H9 (cell line): ENCODE results near the gene PALM2AKAP2. TPM values are rescaled to one million over a fixed set of nuclear protein-coding genes. Genes with fewer than 3 reads are reported as not detected.

Experiments used
- DNase-seq: peaks from one replicate; pipeline ENCODE4 v3.0.0-alpha.2; 2017
- H2AFZ ChIP-seq: one replicate; pipeline ENCODE4 v1.6.1; 2013; ENCODE audit warnings: mild to moderate bottlenecking, low read length, control low read depth, moderate library complexity
- H2AK5ac ChIP-seq: 2 replicates; pipeline ENCODE4 v1.6.1; 2013; ENCODE audit warnings: low read length, control low read depth, mixed read lengths; ENCODE audit not compliant: insufficient read length
- H2BK120ac ChIP-seq: one replicate; pipeline ENCODE4 v1.6.1; 2013; ENCODE audit warnings: low read depth, mild to moderate bottlenecking, low read length, control low read depth, inconsistent platforms; ENCODE audit not compliant: poor library complexity, severe bottlenecking
- H2BK12ac ChIP-seq: 2 replicates; pipeline ENCODE4 v1.6.1; 2013; ENCODE audit warnings: low read length, control low read depth, mixed read lengths, low read depth; ENCODE audit not compliant: insufficient read length
- H2BK15ac ChIP-seq: 2 replicates; pipeline ENCODE4 v1.6.1; 2013; ENCODE audit warnings: low read depth, low read length, control low read depth
- H2BK20ac ChIP-seq: one replicate; pipeline ENCODE4 v1.6.1; 2013; ENCODE audit warnings: low read depth, mild to moderate bottlenecking, low read length, control low read depth, inconsistent platforms; ENCODE audit not compliant: poor library complexity, severe bottlenecking
- H2BK5ac ChIP-seq: 2 replicates; pipeline ENCODE4 v1.6.1; 2013; ENCODE audit warnings: low read length, control low read depth, mixed read lengths; ENCODE audit not compliant: insufficient read length
- H3K14ac ChIP-seq: 2 replicates; pipeline ENCODE4 v1.6.1; 2013; ENCODE audit warnings: low read length, control low read depth; ENCODE audit not compliant: insufficient read depth
- H3K18ac ChIP-seq: 2 replicates; pipeline ENCODE4 v1.6.1; 2013; ENCODE audit warnings: low read depth, mild to moderate bottlenecking, mixed read lengths, low read length, control low read depth; ENCODE audit not compliant: insufficient read length
- H3K23ac ChIP-seq: 2 replicates; pipeline ENCODE4 v1.6.1; 2013; ENCODE audit warnings: low read length, control low read depth, mixed read lengths, low read depth; ENCODE audit not compliant: insufficient read length
- H3K23me2 ChIP-seq: 2 replicates; pipeline ENCODE4 v1.6.1; 2013; ENCODE audit warnings: low read depth, mild to moderate bottlenecking, mixed read lengths, low read length, control low read depth; ENCODE audit not compliant: insufficient read length, poor library complexity, severe bottlenecking
- H3K27ac ChIP-seq: 2 replicates; pipeline ENCODE4 v1.5.1; 2013; ENCODE audit warnings: low read length, control low read depth, mixed read lengths, low read depth; ENCODE audit not compliant: insufficient read length
- H3K27me3 ChIP-seq: 2 replicates; pipeline ENCODE4 v1.6.1; 2013; ENCODE audit warnings: low read length, control low read depth, inconsistent platforms; ENCODE audit not compliant: insufficient read depth
- H3K4ac ChIP-seq: 2 replicates; pipeline ENCODE4 v1.6.1; 2013; ENCODE audit warnings: low read depth, mild to moderate bottlenecking, control low read depth, inconsistent platforms, low read length, moderate library complexity
- H3K4me1 ChIP-seq: 2 replicates; pipeline ENCODE4 v1.6.1; 2013; ENCODE audit warnings: low read length, control low read depth, inconsistent platforms; ENCODE audit not compliant: insufficient read depth
- H3K4me2 ChIP-seq: 2 replicates; pipeline ENCODE4 v1.6.1; 2013; ENCODE audit warnings: low read length, control low read depth, mixed read lengths; ENCODE audit not compliant: insufficient read length, insufficient read depth
- H3K56ac ChIP-seq: 2 replicates; pipeline ENCODE4 v1.6.1; 2013; ENCODE audit warnings: low read depth, mild to moderate bottlenecking, mixed read lengths, low read length, control low read depth; ENCODE audit not compliant: insufficient read length
- H3K79me1 ChIP-seq: 2 replicates; pipeline ENCODE4 v1.6.1; 2013; ENCODE audit warnings: low read depth, mild to moderate bottlenecking, moderate library complexity, low read length, control low read depth, inconsistent platforms; ENCODE audit not compliant: insufficient read depth, poor library complexity, severe bottlenecking
- H3K79me2 ChIP-seq: 2 replicates; pipeline ENCODE4 v1.6.1; 2013; ENCODE audit warnings: low read length, control low read depth, inconsistent platforms; ENCODE audit not compliant: insufficient read depth
- H3K9ac ChIP-seq: 2 replicates; pipeline ENCODE4 v1.6.1; 2013; ENCODE audit warnings: low read length, control low read depth, mixed read lengths; ENCODE audit not compliant: insufficient read length; ENCODE audit errors: extremely low read depth
- H3K9me3 ChIP-seq: one replicate; pipeline ENCODE4 v1.6.1; 2013; ENCODE audit warnings: low read depth, low read length, inconsistent platforms; ENCODE audit not compliant: control insufficient read depth
- H3T11ph ChIP-seq: one replicate; pipeline ENCODE4 v1.6.1; 2013; ENCODE audit warnings: mild to moderate bottlenecking, low read length, control low read depth, inconsistent platforms
- H4K20me1 ChIP-seq: one replicate; pipeline ENCODE4 v1.6.1; 2013; ENCODE audit not compliant: control insufficient read depth, insufficient read length, insufficient read depth
- H4K5ac ChIP-seq: 2 replicates; pipeline ENCODE4 v1.6.1; 2013; ENCODE audit warnings: low read depth, mild to moderate bottlenecking, mixed read lengths, low read length, control low read depth; ENCODE audit not compliant: insufficient read length
- H4K8ac ChIP-seq: replicated peaks from 2 replicates; pipeline ENCODE4 v1.6.1; 2013; ENCODE audit warnings: low read length, control low read depth, mixed read lengths, low read depth; ENCODE audit not compliant: insufficient read length
- H4K91ac ChIP-seq: 2 replicates; pipeline ENCODE4 v1.6.1; 2013; ENCODE audit warnings: low read depth, mild to moderate bottlenecking, moderate library complexity, mixed read lengths, low read length, control low read depth; ENCODE audit not compliant: insufficient read length
- H3K27ac Mint-ChIP-seq, 3 experiments: 2 replicates in 2 of 3; 3 replicates in 1 of 3; pipeline ENCODE4 v1.8.0; 2020 to 2021; ENCODE audit warnings: mixed read lengths in 3 of 3, mild to moderate bottlenecking in 1 of 3, moderate library complexity in 1 of 3
- H3K27me3 Mint-ChIP-seq: 2 replicates; pipeline ENCODE4 v1.8.0; 2021; ENCODE audit warnings: low read depth, mild to moderate bottlenecking, moderate library complexity, mixed read lengths
- H3K36me3 Mint-ChIP-seq, 3 experiments: 2 replicates in 2 of 3; 3 replicates in 1 of 3; pipeline ENCODE4 v1.8.0; 2020 to 2021; ENCODE audit warnings: low read depth in 3 of 3, mixed read lengths in 3 of 3; ENCODE audit not compliant: insufficient read depth in 1 of 3
- H3K4me1 Mint-ChIP-seq, 2 experiments: 2 replicates each; pipeline ENCODE4 v1.8.0; 2020; ENCODE audit warnings: mixed read lengths in 2 of 2
- H3K4me3 Mint-ChIP-seq, 2 experiments: 2 replicates in 1 of 2; 3 replicates in 1 of 2; pipeline ENCODE4 v1.8.0; 2020 to 2021; ENCODE audit warnings: mild to moderate bottlenecking in 2 of 2, mixed read lengths in 2 of 2, moderate library complexity in 1 of 2
- H3K9me3 Mint-ChIP-seq, 2 experiments: 2 replicates in 1 of 2; 3 replicates in 1 of 2; pipeline ENCODE4 v1.8.0; 2020; ENCODE audit warnings: mild to moderate bottlenecking in 2 of 2, mixed read lengths in 2 of 2, moderate library complexity in 1 of 2
- WGBS: extraction: QIAGEN DNeasy Blood & Tissue Kit; methylation state at CpG from one replicate; pipeline ENCODE4 v1.1.7; 2013; ENCODE audit warnings: missing lambda C conversion rate, low lambda C conversion rate, mixed read lengths; ENCODE audit not compliant: insufficient read length; ENCODE audit errors: extremely low coverage; 5-methylcytosine and 5-hydroxymethylcytosine counted together
- total RNA-seq: library from RNA; stranded (reverse); gene quantifications from 2 replicates; pipeline ENCODE4 v1.2.1, GENCODE V29; 2021
- TF ChIP-seq, protein P1 (sequence below): fragments of 200-600 bp; sonication (generic); conservative IDR thresholded peaks from 3 replicates; pipeline ENCODE4 v1.8.0; 2021; ENCODE audit warnings: antibody characterized with exemption, mild to moderate bottlenecking

Gene PALM2AKAP2
- total RNA-seq, 1 experiment from 2014 or later = 3.6 TPM

DNA sequence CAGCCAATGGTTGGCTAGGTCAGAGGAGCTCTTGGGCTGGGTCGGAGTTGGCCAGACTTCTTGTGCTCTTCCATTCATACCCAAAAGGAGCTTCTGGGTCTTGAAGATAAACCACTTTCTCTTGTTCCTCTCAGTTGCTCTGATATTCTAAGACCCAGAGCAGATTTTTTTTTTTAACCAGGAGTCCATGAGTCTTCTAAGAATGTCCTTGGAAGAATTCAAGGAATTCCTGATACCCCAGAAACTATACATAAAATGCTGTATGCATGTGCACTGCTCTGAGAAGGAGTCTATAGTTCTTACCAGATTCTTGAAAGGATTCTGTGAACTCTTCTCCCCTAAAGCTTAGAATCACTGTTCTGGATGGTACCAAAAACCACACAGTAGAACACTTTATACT is 9.9 kb upstream of the PALM2AKAP2 start:
- Histone ChIP-seq H3T11ph (no peak overlapping the region), H3K23me2 (no peaks in the 10 kb centered on the region), H2BK15ac (no peak overlapping the region), H2BK12ac (no peak overlapping the region), H2BK20ac (no peak overlapping the region), H3K56ac (no peak overlapping the region), H3K23ac (no peak overlapping the region), H2AK5ac (no peak overlapping the region), H4K20me1 (no peaks in the 10 kb centered on the region), H3K14ac (no peak overlapping the region), H3K27ac (no peak overlapping the region), H4K8ac (no peak overlapping the region), H3K9me3 (no peaks in the 10 kb centered on the region), H4K91ac (no peak overlapping the region), H2BK5ac (no peak overlapping the region), H3K9ac (no peak overlapping the region), H3K4me2 (no peak overlapping the region), H2AFZ (no peak overlapping the region), H3K79me2 (no peaks in the 10 kb centered on the region), H3K18ac (no peak overlapping the region), H3K27me3 (no peaks in the 10 kb centered on the region), H3K79me1 (no peaks in the 10 kb centered on the region), H3K4me1 (peaks cover 12% of the 10 kb centered on the region; the same call in 1 of the 2 replicates), H4K5ac (no peak overlapping the region), H2BK120ac (no peak overlapping the region), H3K4ac (no peak overlapping the region)
- H3K4me3 Mint-ChIP-seq = no peak overlapping the region
- DNase-seq = no peak
- H3K27me3 Mint-ChIP-seq = peaks cover 3% of the 10 kb centered on the region; the same call in 1 of the 2 replicates
- H3K9me3 Mint-ChIP-seq = no peaks in the 10 kb centered on the region
- no peak overlapping the region; a peak in 1 of 7 replicates for H3K27ac Mint-ChIP-seq
- H3K4me1 Mint-ChIP-seq = peaks cover 54 to 58% of the 10 kb centered on the region in 2 experiments
- TF ChIP-seq, protein P1, sequence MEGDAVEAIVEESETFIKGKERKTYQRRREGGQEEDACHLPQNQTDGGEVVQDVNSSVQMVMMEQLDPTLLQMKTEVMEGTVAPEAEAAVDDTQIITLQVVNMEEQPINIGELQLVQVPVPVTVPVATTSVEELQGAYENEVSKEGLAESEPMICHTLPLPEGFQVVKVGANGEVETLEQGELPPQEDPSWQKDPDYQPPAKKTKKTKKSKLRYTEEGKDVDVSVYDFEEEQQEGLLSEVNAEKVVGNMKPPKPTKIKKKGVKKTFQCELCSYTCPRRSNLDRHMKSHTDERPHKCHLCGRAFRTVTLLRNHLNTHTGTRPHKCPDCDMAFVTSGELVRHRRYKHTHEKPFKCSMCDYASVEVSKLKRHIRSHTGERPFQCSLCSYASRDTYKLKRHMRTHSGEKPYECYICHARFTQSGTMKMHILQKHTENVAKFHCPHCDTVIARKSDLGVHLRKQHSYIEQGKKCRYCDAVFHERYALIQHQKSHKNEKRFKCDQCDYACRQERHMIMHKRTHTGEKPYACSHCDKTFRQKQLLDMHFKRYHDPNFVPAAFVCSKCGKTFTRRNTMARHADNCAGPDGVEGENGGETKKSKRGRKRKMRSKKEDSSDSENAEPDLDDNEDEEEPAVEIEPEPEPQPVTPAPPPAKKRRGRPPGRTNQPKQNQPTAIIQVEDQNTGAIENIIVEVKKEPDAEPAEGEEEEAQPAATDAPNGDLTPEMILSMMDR = no peak
- WGBS = no CpG with 5 or more reads among the region's 1 CpG
- no peaks in the 10 kb centered on the region; a peak in 1 of 7 replicates for H3K36me3 Mint-ChIP-seq
